Measurements from ENCODE around the gene MACROD2.

DNA sequence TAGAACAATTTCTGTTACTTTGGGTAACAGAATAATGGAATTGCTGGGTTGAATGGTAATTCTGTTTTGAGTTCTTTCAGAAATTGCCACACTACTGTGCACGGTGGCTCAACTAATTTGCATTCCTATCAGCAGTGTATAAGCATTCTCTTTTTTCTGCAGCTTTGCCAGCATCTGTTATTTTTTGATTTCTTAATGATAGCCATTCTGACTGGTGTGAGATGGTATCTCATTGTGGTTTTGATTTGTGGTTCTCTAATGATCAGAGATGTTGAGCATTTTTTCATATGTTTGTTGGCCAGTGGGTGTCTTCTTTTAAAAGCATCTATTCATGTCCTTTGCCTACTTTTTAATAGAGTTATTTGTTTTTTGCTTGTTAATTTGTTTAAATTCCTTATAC, 1731.1 kb downstream of the MACROD2 start:
- TF ChIP-seq POLR2AphosphoS5 (IDR thresholded peaks at IDR 0.05) (no peak), EP300 (conservative IDR thresholded peaks at IDR 0.05; ENCODE audit: poor library complexity, severe bottlenecking) (no peak), EZH2 (IDR thresholded peaks at IDR 0.05; ENCODE audit: borderline replicate concordance, insufficient read depth, low read length, poor library complexity, severe bottlenecking) (no peak), TAF1 (IDR thresholded peaks at IDR 0.05; ENCODE audit: low read depth) (no peak)
- TF ChIP-seq, protein P1, sequence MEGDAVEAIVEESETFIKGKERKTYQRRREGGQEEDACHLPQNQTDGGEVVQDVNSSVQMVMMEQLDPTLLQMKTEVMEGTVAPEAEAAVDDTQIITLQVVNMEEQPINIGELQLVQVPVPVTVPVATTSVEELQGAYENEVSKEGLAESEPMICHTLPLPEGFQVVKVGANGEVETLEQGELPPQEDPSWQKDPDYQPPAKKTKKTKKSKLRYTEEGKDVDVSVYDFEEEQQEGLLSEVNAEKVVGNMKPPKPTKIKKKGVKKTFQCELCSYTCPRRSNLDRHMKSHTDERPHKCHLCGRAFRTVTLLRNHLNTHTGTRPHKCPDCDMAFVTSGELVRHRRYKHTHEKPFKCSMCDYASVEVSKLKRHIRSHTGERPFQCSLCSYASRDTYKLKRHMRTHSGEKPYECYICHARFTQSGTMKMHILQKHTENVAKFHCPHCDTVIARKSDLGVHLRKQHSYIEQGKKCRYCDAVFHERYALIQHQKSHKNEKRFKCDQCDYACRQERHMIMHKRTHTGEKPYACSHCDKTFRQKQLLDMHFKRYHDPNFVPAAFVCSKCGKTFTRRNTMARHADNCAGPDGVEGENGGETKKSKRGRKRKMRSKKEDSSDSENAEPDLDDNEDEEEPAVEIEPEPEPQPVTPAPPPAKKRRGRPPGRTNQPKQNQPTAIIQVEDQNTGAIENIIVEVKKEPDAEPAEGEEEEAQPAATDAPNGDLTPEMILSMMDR (IDR thresholded peaks at IDR 0.05; ENCODE audit: poor library complexity, severe bottlenecking), result no peak
